Activated CD8-positive, alpha-beta memory T cell treated with anti-CD3 and anti-CD28 coated beads for 1 hour (primary cell): ENCODE results near the gene SIRT7.
"Not testable (repeated sequence)": the region's sequence is repeated elsewhere in the genome, so short reads cannot be mapped to it uniquely, and the experiment has no call there.

Experiments used
- DNase-seq, 2 donors: peaks; one replicate each; pipeline ENCODE4 v3.0.0-alpha.2; 2020; ENCODE audit warnings: low read depth in 1 of 2; ENCODE audit errors: extremely low read depth in 1 of 2

SIRT7 gene

DNA sequence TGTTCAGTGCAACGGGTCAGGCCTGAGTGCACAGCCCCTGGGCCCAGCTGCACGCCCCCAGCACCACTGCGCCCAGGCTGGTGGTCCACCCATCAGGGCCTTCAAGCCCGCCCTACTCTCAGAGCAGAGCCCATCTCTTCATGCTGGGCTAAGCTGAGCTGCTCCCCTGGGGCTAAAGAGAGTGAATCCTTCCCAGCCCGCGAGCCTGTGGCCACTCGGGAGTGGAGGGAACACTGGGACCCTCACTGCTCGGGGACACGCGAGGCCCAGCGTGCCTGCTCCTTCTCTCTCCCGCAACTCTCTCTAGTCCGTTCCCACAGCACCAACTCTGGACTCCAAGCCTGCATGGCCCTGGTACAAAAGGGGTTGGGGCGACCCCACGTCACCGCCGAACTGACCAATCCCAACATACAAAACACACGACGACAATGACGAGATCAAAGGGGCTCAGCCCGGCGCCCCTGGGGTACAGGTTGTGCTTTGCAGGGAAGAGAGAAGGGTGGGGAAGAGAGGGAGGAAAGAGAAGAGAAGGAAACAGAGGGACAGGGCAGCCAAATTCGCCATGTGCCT, 4.1 kb upstream of the SIRT7 start:
- no peak for DNase-seq

DNA sequence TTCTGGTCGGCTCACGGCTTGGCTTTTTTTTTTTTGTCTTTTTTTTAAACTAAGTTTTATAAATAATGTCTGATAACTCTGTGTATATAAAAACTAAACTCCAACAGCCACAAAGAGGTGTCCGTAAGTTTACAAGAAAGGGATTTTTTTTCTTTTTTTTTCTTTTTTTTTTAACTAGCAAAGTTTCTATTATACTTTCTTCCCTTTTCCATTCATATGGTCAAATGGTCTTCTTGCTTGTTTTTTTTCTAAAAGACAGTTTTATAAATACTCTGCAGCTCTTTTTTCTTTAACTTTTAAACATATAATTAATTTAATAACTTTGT, 3.5 kb upstream of the SIRT7 start:
- DNase-seq, result no peak

DNA sequence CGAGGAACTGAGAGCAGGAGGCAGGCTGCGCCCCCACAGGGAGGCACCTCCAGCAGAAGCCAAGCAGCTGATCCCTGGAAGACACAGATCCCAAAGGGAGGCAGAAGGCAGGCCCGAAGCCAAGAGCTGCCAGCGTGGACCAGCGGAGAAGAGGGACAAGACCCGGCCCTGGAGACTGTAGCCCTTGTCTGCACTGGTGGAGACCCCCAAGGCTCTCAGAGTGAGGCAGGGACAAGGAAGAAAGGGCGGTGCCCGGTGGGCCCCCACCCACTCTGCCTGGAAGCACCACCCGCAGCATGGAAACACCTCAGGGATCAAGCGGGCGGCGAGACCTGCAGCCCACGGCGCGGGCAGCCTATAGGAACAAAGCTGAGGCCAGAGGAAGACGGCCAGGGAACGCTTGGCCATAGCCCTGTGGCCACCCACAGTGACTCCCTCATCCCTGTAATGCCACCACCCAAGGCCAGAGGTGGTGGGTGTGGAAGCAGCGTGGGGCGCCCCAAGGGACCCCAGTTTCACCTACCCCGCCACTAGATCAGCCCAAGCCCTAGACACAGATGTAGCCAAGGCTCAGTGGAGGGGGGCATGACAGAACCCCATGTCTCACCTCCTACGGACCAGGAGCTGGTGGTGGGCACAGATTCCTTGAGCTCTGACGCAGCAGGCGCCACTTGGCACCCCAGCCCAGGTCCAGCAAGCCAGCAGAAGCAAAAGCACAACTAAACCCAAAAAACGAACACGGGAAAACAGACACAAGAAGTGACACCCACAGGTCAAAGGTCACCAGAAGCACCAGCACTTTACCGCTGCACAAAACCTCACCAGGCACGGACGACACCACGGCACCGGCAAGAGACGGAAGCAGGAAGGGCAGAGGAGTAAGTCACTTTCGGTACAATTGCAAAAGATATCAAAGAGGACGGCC, 2.9 kb upstream of the SIRT7 start:
- DNase-seq, result no peak

DNA sequence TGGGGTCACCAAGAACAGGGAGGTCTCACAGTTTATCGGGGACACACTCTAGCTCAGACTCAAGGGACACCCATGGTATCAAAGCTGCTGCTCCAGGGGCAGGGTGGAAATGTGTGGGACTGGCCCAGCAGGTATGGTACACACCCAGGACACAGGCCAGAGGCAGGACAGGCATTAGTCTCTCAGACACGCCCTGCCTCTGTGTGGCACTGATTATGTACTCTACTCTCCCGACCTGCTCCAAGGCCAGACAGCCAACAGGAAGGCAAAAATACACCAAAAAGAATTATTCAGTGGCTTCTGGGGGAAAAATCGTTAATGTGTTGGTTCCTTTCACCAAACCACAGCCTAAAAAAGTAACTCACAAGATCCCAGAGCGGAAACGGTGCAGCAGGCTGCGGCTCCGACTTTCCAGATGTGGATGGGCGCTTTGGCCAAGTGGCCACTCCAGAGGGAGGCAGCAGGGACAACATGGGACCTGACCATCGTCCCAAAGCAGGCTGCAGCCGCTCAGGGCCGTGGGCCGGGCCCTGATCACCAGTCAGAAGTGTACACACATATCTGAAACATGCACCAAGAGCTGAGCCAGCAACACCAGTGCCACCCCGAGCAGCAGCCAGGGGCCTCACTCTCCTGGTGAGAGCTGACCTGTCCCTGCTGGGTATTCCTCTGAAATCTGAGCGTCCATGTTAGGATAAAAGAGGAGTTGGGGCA, 1.0 kb upstream of the SIRT7 start:
- no peak for DNase-seq

DNA sequence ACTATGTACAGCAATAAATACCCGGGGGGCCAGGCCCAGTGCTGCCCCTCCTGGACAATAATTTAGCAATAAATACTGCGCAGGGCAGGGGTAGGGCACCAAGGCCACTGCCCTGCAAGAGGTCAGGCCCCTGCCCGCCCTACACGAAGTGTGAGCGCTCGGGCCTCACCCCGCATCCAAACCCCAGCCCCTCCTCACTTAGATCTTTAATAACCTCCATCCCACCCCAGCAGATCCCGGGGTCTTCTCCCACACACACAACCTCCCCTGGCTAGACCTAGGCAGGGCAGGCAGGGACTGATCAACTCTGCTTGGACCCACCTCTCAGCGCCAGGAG, 325 bp upstream of the SIRT7 start:
- not testable (repeated sequence) for DNase-seq

DNA sequence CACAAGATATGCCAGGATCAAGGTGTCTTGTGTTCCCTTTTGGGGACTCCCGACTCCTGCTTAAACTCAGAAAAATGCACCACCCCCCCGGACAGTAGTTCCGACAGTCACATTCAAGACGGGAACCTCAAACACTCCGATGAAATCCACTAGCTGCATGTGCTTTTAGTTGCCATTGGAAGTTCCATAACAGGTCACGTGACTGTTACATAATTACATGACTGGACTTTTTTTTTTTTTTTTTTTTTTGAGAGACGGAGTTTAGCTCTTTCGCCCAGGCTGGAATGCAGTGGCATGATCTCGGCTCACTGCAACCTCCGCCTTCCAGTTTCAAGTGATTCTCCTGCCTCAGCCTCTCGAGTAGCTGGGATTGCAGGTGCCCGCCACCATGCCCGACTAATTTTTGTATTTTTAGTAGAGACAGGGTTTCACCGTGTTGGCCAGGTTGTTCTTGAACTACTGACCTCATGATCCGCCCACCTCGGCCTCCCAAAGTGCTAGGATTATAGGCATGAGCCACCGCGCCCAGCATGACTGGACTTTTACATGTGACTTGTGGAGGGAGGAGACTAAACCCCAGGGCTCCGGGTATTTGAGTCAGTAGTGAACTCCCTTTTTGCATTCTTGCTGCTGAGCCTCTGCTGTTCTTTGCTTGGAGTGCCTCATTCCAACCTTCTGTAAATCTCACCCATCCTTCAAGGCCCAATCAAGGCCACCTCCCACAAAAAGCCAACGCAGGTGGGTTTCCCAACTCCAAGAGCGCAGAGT, 1.6 kb downstream of the SIRT7 start:
- DNase-seq, result no peak

DNA sequence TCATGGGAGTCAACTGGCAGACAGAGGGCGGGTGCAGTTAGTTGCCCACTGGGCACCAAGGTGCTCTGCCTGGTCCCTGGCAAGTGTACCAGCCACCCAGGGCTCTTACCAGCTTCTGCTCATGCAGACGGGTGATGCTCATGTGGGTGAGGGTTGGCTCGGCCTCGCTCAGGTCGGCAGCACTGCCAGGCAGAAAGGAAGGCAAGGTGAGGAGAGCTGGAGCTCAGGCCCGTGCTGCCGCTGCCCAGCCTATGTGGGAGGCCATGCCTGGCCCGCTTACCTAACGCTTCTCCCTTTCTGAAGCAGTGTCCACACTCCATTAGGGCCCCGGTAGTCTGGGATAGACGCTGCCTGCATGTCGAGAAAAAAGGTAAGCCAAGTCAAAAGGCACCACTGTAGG, 2.6 kb downstream of the SIRT7 start:
- DNase-seq, result no peak

DNA sequence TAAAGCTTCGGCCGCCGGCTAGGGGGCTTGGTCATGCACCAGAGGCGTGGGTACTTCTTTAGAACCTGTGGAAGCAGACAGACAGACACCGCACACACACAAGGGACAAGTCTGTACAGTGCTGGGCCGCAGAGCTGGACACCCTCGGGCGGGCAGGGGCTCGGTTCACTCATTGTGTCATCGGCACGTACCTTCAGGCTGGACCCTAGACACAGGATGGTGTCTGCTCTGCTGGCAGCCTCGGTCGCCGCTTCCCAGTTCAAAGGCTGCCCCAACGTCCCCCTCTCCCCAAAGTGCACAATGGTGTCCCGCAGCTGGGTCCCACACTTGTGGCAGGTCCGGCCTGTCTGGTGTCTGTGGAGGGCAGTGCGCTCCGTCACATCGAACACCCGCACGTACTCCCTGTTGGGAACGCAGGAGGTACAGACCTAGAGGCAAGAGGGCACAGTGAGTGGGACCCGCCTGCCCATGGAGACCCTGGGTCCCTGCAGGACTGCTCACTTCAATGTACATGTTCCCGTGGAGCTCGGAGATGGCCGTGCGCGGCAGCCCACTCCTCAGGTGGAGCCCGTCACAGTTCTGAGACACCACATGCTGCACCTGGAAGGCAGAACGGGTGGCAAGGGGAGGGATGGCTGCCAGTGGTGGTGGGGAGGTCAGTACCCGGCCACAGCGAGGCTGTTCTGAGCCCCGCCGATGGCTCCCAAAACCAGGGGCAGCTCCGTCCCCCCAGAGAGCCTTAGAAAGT, 3.7 kb downstream of the SIRT7 start:
- no peak for DNase-seq

DNA sequence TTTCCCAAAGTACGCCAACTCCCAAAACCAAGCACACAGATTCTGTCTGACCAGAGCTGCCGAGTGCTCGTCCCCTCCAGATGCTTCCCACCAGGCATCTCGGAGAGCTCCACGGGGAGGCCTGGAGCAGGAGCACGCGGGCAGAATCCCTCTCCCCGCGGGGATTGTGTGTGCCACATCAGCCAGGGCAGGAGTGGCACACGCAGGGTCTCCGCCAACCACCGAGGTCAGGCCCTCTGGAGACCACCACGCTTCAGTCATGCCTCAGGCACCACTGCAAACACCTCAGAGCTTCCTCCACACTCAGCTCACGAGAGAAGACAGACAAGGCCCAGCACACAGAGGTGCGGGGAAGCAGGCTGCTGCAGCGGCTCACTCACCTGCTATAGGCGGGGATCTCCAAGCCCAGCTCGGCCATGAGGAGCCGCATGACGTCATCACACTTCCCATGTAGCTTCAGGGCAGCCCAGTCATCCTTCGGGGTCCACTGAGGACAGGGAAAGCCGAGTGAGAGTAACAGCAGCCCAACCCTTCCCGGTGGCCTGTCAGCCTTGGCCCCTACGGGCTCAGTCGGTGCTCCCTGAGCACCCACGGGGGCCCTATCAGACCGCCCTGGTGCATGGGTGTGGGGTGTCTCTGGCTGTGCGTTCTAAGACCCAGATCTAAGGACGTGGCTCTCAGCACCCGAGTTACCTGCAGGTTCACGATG, 4.4 kb downstream of the SIRT7 start:
- no peak for DNase-seq

DNA sequence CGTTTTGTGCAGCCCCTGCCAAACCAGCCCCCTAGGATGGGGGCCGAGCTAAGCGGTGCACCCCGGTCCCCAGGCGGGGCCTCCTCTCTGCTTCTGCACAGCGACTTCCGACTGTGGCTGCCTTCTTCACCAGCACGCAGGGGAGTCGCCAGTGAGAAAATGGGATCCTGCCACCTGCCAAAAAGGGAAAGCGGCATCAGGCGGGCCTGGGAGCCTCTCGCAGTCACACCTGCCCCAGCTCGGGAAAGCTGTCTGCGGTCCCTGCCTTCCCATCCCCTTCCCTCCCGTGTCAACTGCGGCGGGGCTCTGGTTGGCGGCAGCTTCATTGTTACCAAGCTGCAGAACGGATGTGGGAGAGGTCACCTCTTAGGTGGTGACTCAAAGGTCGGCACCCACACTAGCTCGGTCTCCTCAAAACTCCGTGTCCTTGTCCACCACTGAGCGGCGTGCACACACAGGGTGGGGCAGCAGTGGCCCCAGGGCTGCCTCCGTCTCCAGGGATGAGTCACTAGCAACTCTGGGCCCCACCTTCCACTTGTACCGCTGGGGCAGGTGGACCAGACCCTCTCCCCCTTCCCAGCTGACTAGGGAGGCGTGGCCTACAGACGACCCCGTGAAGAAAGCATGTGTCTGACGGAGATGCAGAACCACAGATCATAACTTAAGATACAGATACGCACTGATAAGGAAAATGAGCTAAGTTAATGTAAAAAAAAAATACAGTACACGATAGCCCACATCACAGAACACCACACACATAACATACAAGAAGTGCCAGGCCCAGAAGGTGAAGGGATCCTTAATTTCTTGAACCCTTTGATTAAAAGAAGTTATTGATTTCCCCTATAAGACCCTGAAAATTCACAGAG, 5.3 kb downstream of the SIRT7 start:
- no peak for DNase-seq

DNA sequence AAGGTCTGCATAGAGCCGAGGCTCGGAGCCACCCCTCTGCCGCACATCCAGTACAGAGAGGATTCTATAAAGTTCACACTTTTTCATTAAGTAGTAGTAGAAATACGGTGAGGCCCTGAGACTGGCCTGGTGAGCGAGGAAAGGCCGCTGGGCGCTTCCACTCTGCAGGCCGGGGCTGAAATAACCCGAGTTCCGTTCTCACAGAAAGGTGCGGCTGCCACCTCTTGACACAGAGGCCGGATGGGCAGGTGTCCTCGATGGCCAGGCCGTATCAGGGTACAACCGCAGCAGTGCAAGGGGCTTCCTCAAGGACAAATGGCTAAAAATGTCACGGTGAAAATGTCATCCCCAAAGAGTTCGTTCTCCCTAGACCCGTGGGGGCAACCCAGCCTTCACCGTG, 6.0 kb downstream of the SIRT7 start:
- no peak for DNase-seq

DNA sequence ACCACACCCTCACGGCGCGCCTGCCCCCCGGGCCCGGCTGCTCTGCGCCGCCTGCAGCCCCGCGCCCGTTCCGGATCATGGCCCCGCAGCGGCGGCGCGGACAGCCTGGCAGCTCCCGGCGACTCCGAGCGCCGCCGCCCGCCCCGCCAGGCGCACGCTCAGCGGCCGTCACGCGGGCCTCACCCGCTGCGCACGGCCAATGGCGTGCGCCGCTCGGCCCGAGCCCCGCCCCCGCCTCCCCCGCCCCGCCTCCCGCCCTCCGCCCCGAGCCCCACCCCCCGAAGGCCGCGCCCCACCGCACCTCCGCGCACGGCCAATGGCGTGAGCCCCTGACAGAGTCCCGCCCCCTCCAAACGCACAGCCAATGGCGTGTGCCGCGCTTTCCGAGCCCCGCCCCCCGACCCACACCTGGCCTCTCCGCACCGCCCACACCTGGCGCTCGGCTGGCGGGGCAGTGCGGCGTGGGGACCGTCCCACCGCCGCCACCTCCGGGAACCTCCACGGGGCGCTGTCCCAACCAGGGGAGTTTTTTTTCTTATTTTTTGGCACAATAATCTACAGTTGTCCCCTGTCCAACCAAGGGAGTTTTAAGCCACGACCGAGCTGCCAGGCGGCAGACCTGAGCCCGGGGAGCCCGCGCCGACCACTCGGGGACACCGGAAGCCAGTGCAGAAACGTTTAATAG, 6.6 kb downstream of the SIRT7 start, which contains the start of gene PCYT2:
Gene PCYT2, minus strand, starts transcription at position 123 of the 685 bp plus-strand sequence. Its CDS starts 44 bp downstream, at position 79.
- DNase-seq, result peak; percentile 82 to 90

DNA sequence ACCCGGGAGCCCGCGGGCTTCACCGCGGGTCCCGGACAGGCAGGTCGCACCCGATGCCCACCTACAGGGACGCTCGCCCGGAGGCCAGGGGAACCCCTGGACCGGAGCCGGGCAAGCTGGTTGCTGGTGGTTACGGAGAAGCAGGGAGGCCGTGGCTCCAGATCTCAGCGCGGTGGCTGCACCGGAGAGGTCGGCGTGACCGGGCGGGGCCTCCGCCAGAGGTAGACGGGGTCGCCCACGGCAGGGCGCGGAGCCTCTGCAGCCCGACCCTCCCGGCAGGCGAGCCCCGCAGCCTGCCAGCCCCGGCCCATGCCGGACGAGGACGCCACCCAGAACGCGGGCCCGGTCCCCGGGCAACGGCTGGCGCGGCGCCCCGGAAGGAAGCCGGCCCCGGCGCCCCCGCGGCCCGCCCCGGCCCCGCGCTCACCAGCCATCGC, 7.1 kb downstream of the SIRT7 start:
- DNase-seq, result no peak

DNA sequence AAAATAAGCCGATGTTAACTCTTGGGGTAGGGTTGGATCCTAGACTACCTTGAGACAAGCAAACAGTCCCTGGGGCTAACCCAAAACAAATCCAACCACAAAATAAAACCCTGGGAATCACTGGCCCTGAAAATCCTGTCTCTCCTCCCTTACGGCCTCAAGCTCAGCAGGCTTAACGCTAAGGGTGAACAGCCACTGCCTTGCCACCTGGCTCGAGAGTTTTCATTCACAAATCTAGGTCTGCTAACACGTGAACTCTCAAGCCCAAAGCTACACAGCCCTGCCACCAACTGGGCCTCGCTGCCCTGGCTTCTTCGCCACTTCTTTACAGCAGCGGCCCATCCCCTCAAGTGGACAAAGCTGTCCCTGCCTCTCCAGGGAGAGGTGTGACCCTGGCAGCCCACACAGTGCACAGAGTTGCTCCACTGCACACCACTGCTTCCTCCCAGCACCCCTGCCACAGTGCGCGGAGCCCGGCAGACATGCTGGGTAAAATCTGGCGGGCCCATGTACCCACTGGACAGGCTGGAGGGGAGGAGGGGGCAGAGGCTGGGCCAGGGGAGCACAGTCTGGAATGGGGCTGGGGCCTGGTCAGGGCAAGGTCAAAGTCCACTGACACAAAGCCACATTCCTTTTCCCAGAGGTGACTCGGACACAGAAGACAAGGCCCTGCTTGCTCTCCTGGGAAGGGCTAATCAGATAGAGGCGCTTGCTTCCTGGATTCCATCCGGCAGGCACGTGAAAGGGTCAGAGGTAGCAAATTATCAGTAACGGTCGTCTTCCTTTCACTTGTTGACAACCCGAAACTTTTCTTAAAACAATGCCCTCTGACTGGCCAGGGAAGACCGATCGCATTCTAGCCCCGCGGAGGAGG, 7.8 kb downstream of the SIRT7 start:
- no peak for DNase-seq

DNA sequence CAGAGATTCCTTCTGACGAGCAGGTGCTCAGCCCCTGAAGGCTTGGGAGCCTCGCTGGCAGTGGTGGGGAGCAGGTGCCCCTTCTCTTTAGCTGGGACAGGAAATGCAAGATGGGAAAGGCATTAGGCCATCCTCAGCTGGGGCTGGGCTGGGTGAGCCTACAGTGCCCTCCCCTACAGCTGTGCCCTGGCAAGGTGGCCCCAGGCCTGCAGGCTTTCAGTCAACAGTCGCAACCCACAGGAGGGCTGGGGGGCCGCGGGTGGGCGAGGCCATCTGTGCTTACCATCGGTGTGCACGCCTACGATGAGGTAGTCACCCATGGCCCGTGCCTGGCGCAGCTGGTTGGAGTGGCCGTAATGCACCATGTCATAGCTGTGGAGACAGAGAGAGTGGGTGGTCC, 8.7 kb downstream of the SIRT7 start:
- no peak for DNase-seq

DNA sequence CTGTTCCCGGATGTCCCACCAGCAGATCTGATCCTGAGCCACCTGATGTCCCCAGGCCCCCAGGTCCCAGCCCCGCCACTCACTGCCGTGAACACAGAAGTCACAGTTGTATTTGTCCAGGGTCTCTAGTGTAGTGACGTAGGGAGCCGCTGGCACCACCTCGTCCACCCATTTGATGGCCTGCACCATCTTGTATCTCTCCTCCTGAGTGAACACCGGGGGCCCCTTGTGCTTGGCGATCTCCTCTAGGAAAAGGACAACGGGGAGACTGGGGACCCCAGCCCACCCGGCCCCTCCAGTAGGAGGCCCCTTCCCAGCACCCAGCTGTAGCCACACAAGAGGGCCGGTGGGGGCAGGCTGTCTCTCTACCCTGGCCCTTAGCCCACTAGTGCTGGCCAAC, 9.2 kb downstream of the SIRT7 start:
- no peak for DNase-seq
